K562 (cell line): Measurements from ENCODE around the gene SERPINE1. TPM values are rescaled to one million over a fixed set of nuclear protein-coding genes. Genes with fewer than 3 reads are reported as not detected.

Experiments
- CBX1 ChIP-seq: sonication (generic); IDR thresholded peaks from 2 replicates; pipeline ENCODE4 v1.6.1; 2016; ENCODE audit warnings: antibody characterized with exemption, low read depth, mild to moderate bottlenecking
- COPS2 ChIP-seq: fragments of 450-650 bp; conservative IDR thresholded peaks from 2 replicates; pipeline ENCODE4 v1.6.1; 2016; ENCODE audit warnings: mild to moderate bottlenecking, moderate library complexity
- ETS1 ChIP-seq: conservative IDR thresholded peaks from 2 replicates; pipeline ENCODE4 v1.6.1; 2011; ENCODE audit warnings: low read depth, mild to moderate bottlenecking, low read length; ENCODE audit not compliant: control insufficient read depth
- FUS ChIP-seq: fragments of 200-400 bp; formaldehyde crosslinking; optimal IDR thresholded peaks from 2 replicates; pipeline ENCODE3; 2017; ENCODE audit warnings: low read depth, low read length
- GABPB1 ChIP-seq: sonication (generic); formaldehyde crosslinking; IDR thresholded peaks from 2 replicates; pipeline ENCODE4 v1.8.0; 2022; ENCODE audit warnings: mild to moderate bottlenecking, missing genetic modification reagents
- HDAC2 ChIP-seq: fragments of 450-650 bp; IDR thresholded peaks from 2 replicates; pipeline ENCODE4 v1.6.1; 2016; ENCODE audit warnings: mild to moderate bottlenecking
- HIVEP1 ChIP-seq: fragments of 250-450 bp; sonication (Bioruptor Pico); IDR thresholded peaks from 2 replicates; pipeline ENCODE4 v1.4.0; 2020; ENCODE audit warnings: mild to moderate bottlenecking
- NCOR1 ChIP-seq: fragments of 450-650 bp; IDR thresholded peaks from 2 replicates; pipeline ENCODE4 v1.6.1; 2016; ENCODE audit warnings: mild to moderate bottlenecking, moderate library complexity
- POLR2AphosphoS2 ChIP-seq: IDR thresholded peaks from 2 replicates; pipeline ENCODE4 v1.6.1; 2012; ENCODE audit warnings: low read length, improper control_type of control experiment
- PTTG1 ChIP-seq: fragments of 450-650 bp; IDR thresholded peaks from 2 replicates; pipeline ENCODE4 v1.6.1; 2016; ENCODE audit warnings: low read depth, mild to moderate bottlenecking, missing genetic modification characterization, missing compliant biosample characterization
- SETDB1 ChIP-seq: IDR thresholded peaks from one replicate; pipeline ENCODE4 v1.6.1; 2012; ENCODE audit warnings: low read length, control low read depth, inconsistent platforms
- YBX1 ChIP-seq: fragments of 450-650 bp; IDR thresholded peaks from 2 replicates; pipeline ENCODE4 v1.7.1; 2016; ENCODE audit warnings: mild to moderate bottlenecking
- ZFP91 ChIP-seq: sonication (generic); formaldehyde crosslinking; IDR thresholded peaks from 2 replicates; pipeline ENCODE4 v1.8.0; 2022; ENCODE audit warnings: mild to moderate bottlenecking, missing genetic modification reagents
- ZNF197 ChIP-seq: fragments of 200-800 bp; sonication (Bioruptor generic); IDR thresholded peaks from 2 replicates; pipeline ENCODE4 v1.6.1; 2016; ENCODE audit warnings: low read depth, missing genetic modification characterization, missing compliant biosample characterization
- ZNF280A ChIP-seq: fragments of 450-650 bp; IDR thresholded peaks from 2 replicates; pipeline ENCODE4 v1.6.1; 2018; ENCODE audit warnings: mild to moderate bottlenecking, low read depth; ENCODE audit not compliant: partially characterized antibody
- ZNF551 ChIP-seq: fragments of 250-450 bp; sonication (Bioruptor Pico); IDR thresholded peaks from 2 replicates; pipeline ENCODE4 v1.5.0; 2021; ENCODE audit warnings: mild to moderate bottlenecking, moderate library complexity
- ZNF75A ChIP-seq: fragments of 450-650 bp; formaldehyde crosslinking; IDR thresholded peaks from 2 replicates; pipeline ENCODE4 v1.4.0; 2020; ENCODE audit warnings: mild to moderate bottlenecking
- polyA plus RNA-seq, 8 experiments: library from polyadenylated mRNA; depleted of rRNA in 4 of 8; stranded (reverse) in 5 of 8; unstranded in 3 of 8; fragments of >200 nt; fragmentation: Nextera tagmentation in 2 of 8; fragmentation: Illumina TruSeq in 1 of 8; extraction: Ambion mirVana in 2 of 8; extraction: Trizol in 1 of 8; gene quantifications; 2 replicates each; pipeline versions ENCODE4 v1.2.1 to v1.2.3, GENCODE V29; 2011 to 2014; ENCODE audit warnings: inconsistent platforms in 1 of 8, missing spikeins in 1 of 8
- total RNA-seq, 7 experiments: library from RNA; depleted of rRNA in 6 of 7; stranded (reverse); fragments of >200 nt in 6 of 7; fragmentation: Illumina TruSeq in 2 of 7; extraction: Trizol in 2 of 7; gene quantifications; 2 replicates each; pipeline versions ENCODE4 v1.2.1 to v1.2.3, GENCODE V29; 2011 to 2021; ENCODE audit warnings: low replicate concordance in 1 of 7
- TF ChIP-seq, protein P1 (sequence below), 2 experiments: IDR thresholded peaks; 2 replicates each; pipeline ENCODE4 v1.6.1; 2012; ENCODE audit warnings: improper control_type of control experiment in 2 of 2, low read depth in 2 of 2, low read length in 2 of 2, borderline replicate concordance in 1 of 2
- TF ChIP-seq, protein P2 (sequence below): sonication (generic); formaldehyde crosslinking; IDR thresholded peaks from 2 replicates; pipeline ENCODE4 v1.8.0; 2022; ENCODE audit warnings: missing genetic modification reagents, mild to moderate bottlenecking, borderline replicate concordance

The SERPINE1 gene
- total and polyA plus RNA-seq, 9 of the 15 experiments (the other 6 are each of a cell fraction or from before 2014, with no cell fraction given) = 0.22 to 4.8 (median 0.91) TPM

- TF ChIP-seq ZFP91 (no peak), ETS1 (0 out of 2 replicates have a peak, but pooled peaks have one; percentile 14), HIVEP1 (CRISPR knock-in tag) (no peak), ZNF197 (CRISPR knock-in tag) (no peak), CBX1 (no peak), FUS (no peak), NCOR1 (no peak), SETDB1 (no peak), ZNF551 (CRISPR knock-in tag) (no peak), GABPB1 (CRISPR knock-in tag) (no peak), HDAC2 (no peak), YBX1 (no peak), POLR2AphosphoS2 (no peak), COPS2 (no peak), ZNF75A (no peak), PTTG1 (tag) (no peak), ZNF280A (no peak)
- TF ChIP-seq, protein P1, sequence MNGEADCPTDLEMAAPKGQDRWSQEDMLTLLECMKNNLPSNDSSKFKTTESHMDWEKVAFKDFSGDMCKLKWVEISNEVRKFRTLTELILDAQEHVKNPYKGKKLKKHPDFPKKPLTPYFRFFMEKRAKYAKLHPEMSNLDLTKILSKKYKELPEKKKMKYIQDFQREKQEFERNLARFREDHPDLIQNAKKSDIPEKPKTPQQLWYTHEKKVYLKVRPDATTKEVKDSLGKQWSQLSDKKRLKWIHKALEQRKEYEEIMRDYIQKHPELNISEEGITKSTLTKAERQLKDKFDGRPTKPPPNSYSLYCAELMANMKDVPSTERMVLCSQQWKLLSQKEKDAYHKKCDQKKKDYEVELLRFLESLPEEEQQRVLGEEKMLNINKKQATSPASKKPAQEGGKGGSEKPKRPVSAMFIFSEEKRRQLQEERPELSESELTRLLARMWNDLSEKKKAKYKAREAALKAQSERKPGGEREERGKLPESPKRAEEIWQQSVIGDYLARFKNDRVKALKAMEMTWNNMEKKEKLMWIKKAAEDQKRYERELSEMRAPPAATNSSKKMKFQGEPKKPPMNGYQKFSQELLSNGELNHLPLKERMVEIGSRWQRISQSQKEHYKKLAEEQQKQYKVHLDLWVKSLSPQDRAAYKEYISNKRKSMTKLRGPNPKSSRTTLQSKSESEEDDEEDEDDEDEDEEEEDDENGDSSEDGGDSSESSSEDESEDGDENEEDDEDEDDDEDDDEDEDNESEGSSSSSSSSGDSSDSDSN (IDR thresholded peaks at IDR 0.05; ENCODE audit: borderline replicate concordance in 1 of 2, low read depth in 2 of 2, low read length in 2 of 2) = peak in 1 of 2 experiments; percentile 77; a peak in 1 of 4 replicates
- TF ChIP-seq, protein P2, sequence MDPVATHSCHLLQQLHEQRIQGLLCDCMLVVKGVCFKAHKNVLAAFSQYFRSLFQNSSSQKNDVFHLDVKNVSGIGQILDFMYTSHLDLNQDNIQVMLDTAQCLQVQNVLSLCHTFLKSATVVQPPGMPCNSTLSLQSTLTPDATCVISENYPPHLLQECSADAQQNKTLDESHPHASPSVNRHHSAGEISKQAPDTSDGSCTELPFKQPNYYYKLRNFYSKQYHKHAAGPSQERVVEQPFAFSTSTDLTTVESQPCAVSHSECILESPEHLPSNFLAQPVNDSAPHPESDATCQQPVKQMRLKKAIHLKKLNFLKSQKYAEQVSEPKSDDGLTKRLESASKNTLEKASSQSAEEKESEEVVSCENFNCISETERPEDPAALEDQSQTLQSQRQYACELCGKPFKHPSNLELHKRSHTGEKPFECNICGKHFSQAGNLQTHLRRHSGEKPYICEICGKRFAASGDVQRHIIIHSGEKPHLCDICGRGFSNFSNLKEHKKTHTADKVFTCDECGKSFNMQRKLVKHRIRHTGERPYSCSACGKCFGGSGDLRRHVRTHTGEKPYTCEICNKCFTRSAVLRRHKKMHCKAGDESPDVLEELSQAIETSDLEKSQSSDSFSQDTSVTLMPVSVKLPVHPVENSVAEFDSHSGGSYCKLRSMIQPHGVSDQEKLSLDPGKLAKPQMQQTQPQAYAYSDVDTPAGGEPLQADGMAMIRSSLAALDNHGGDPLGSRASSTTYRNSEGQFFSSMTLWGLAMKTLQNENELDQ (CRISPR knock-in tag) = no peak
Observed at GRCh38 chr7:101164071-101164840, 37.4 kb downstream of the SERPINE1 start (continued).
